Peyer's patch (tissue), 4 donors: ENCODE measurements around the gene PDE3A. TPM values are rescaled to one million over a fixed set of nuclear protein-coding genes. Genes with fewer than 3 reads are reported as not detected.
A peak's percentile ranks its signal among the peaks of the same experiment; 100 is the strongest.

Experiments
- DNase-seq, 3 donors: peaks; one replicate each; pipeline ENCODE4 v3.0.0-alpha.2; 2017 to 2019
- H3K27ac ChIP-seq, 4 donors: fragments of 200-600 bp; sonication (generic); one replicate each; pipeline ENCODE4 v1.5.1; 2016 to 2019
- H3K27me3 ChIP-seq, 2 donors: fragments of 200-600 bp; sonication (generic); one replicate each; pipeline ENCODE4 v1.5.1; 2019
- H3K36me3 ChIP-seq, 3 donors: fragments of 200-600 bp; sonication (generic); one replicate each; pipeline ENCODE4 v1.5.1; 2016 to 2019
- H3K4me1 ChIP-seq, 4 donors: fragments of 200-600 bp; sonication (generic); one replicate each; pipeline ENCODE4 v1.5.1; 2016 to 2019
- H3K4me3 ChIP-seq, 4 donors: fragments of 200-600 bp; sonication (generic); 1 replicate in 3 of 4; 2 replicates in 1 of 4; pipeline ENCODE4 v1.5.1; 2016 to 2019; ENCODE audit warnings: mild to moderate bottlenecking in 1 of 4
- H3K9me3 ChIP-seq, 4 donors: fragments of 200-600 bp; sonication (generic); one replicate each; pipeline ENCODE4 v1.5.1; 2016 to 2019; ENCODE audit warnings: mild to moderate bottlenecking in 1 of 4
- POLR2A ChIP-seq, 2 donors: fragments of 450-650 bp; IDR thresholded peaks; one replicate each; pipeline ENCODE4 v1.5.1; 2017; ENCODE audit warnings: antibody characterized with exemption in 2 of 2, mild to moderate bottlenecking in 2 of 2, moderate library complexity in 2 of 2
- total RNA-seq, 4 donors: library from RNA; depleted of rRNA; stranded (reverse); fragments of >200 nt; gene quantifications; one replicate each; pipeline ENCODE4 v1.1.0, GENCODE V29; 2016
- TF ChIP-seq, protein P1 (sequence below), 6 experiments: fragments of 450-650 bp in 4 of 6; fragments of 200-600 bp in 2 of 6; sonication (generic) in 1 of 6; IDR thresholded peaks; one replicate each; pipeline ENCODE4 v1.5.1; 2017 to 2019; ENCODE audit warnings: antibody characterized with exemption in 6 of 6, mild to moderate bottlenecking in 3 of 6, moderate library complexity in 1 of 6

The PDE3A gene
- total RNA-seq, 4 donors from 2014 or later: 17.3 to 144 (median 120) TPM

DNA sequence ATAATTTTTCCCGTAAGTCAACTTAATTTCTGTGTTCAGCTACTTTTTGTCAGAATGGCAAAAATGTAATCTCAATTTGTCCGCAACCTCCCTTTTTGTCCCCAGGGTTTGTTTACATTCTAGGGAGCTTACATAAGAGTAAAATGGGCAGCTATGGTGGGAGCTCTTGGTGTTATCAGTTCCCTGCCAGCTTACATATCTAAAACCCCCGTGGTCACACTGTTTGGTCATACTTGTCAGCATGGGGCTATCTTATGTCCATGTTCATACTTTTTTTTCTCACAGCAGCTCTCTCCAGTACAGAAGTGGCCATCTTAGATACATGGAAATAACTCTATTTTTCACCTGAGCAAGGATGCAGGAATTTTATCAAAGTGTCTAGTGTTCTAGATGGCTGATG is 343.5 kb downstream of the PDE3A start:
- no peaks in the 10 kb centered on the region for H3K36me3 ChIP-seq
- no peaks in the 10 kb centered on the region for H3K4me1 ChIP-seq
- TF ChIP-seq, protein P1, sequence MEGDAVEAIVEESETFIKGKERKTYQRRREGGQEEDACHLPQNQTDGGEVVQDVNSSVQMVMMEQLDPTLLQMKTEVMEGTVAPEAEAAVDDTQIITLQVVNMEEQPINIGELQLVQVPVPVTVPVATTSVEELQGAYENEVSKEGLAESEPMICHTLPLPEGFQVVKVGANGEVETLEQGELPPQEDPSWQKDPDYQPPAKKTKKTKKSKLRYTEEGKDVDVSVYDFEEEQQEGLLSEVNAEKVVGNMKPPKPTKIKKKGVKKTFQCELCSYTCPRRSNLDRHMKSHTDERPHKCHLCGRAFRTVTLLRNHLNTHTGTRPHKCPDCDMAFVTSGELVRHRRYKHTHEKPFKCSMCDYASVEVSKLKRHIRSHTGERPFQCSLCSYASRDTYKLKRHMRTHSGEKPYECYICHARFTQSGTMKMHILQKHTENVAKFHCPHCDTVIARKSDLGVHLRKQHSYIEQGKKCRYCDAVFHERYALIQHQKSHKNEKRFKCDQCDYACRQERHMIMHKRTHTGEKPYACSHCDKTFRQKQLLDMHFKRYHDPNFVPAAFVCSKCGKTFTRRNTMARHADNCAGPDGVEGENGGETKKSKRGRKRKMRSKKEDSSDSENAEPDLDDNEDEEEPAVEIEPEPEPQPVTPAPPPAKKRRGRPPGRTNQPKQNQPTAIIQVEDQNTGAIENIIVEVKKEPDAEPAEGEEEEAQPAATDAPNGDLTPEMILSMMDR (IDR thresholded peaks at IDR 0.05): no peak
- no peak for TF ChIP-seq POLR2A (IDR thresholded peaks at IDR 0.05)
- H3K27me3 ChIP-seq: no peaks in the 10 kb centered on the region
- H3K4me3 ChIP-seq: no peak overlapping the region
- H3K9me3 ChIP-seq: no peaks in the 10 kb centered on the region
- no peak for DNase-seq
- H3K27ac ChIP-seq: no peak overlapping the region

- TF ChIP-seq, protein P1 (IDR thresholded peaks at IDR 0.05): peak in 3 of 6 experiments; percentile 18 to 38 (median 19)
- no peak for TF ChIP-seq POLR2A (IDR thresholded peaks at IDR 0.05)
- no peaks in the 10 kb centered on the region for H3K36me3 ChIP-seq
- no peak overlapping the region for H3K27ac ChIP-seq
- H3K9me3 ChIP-seq: no peaks in the 10 kb centered on the region
- no peak for DNase-seq
- H3K27me3 ChIP-seq: no peaks in the 10 kb centered on the region
- H3K4me3 ChIP-seq: no peak overlapping the region
- no peaks in the 10 kb centered on the region for H3K4me1 ChIP-seq
Observed at GRCh38 chr12:20716037-20716436, 347.7 kb downstream of the PDE3A start.

GRCh38 chr12:20716985-20717384 is 348.6 kb downstream of the PDE3A start:
- H3K9me3 ChIP-seq: no peaks in the 10 kb centered on the region
- no peak for DNase-seq
- no peak overlapping the region for H3K4me3 ChIP-seq
- no peaks in the 10 kb centered on the region for H3K27me3 ChIP-seq
- no peaks in the 10 kb centered on the region for H3K36me3 ChIP-seq
- no peak overlapping the region for H3K27ac ChIP-seq
- H3K4me1 ChIP-seq: no peaks in the 10 kb centered on the region
- no peak for TF ChIP-seq POLR2A (IDR thresholded peaks at IDR 0.05)
- TF ChIP-seq, protein P1 (IDR thresholded peaks at IDR 0.05): no peak

DNA sequence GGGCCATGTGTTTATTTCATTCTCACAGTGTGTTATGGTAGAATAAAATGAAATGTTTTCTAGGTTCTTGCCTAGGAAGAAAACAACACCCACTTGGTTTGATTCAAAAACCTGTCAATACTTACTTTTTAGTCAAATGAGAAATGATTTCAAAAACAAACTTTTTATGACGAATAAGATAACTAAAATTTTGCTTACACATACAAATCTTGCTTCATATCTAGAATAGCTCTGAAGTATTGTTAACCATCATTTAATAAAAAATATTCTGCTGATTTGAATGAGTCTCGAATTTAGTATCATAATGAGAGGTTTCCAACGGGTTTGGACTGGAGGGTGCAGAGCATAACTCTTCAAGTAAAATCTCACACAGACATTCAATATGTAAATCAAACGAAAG is 350.0 kb downstream of the PDE3A start:
- no peak for TF ChIP-seq POLR2A (IDR thresholded peaks at IDR 0.05)
- TF ChIP-seq, protein P1 (IDR thresholded peaks at IDR 0.05): no peak
- H3K27ac ChIP-seq: no peak overlapping the region
- H3K27me3 ChIP-seq: no peaks in the 10 kb centered on the region
- H3K4me1 ChIP-seq: no peaks in the 10 kb centered on the region
- H3K9me3 ChIP-seq: no peaks in the 10 kb centered on the region
- no peak for DNase-seq
- no peak overlapping the region for H3K4me3 ChIP-seq
- H3K36me3 ChIP-seq: no peaks in the 10 kb centered on the region

- Histone ChIP-seq H3K27ac (no peak overlapping the region), H3K27me3 (no peaks in the 10 kb centered on the region), H3K36me3 (no peaks in the 10 kb centered on the region), H3K9me3 (no peaks in the 10 kb centered on the region), H3K4me3 (no peak overlapping the region), H3K4me1 (no peaks in the 10 kb centered on the region)
- DNase-seq: no peak
- TF ChIP-seq POLR2A (IDR thresholded peaks at IDR 0.05): no peak
- TF ChIP-seq, protein P1 (IDR thresholded peaks at IDR 0.05): no peak
Observed at GRCh38 chr12:20722142-20722541, 353.8 kb downstream of the PDE3A start.

- Histone ChIP-seq H3K36me3 (no peaks in the 10 kb centered on the region), H3K4me1 (no peaks in the 10 kb centered on the region), H3K4me3 (no peak overlapping the region), H3K27ac (no peak overlapping the region), H3K9me3 (no peaks in the 10 kb centered on the region), H3K27me3 (no peaks in the 10 kb centered on the region)
- no peak for DNase-seq
- TF ChIP-seq POLR2A (IDR thresholded peaks at IDR 0.05): no peak
- TF ChIP-seq, protein P1 (IDR thresholded peaks at IDR 0.05): no peak
Observed at GRCh38 chr12:20731274-20731673, 362.9 kb downstream of the PDE3A start.
